Ishikawa (cell line): Measurements from ENCODE around the gene HNRNPLL.
A peak's percentile ranks its signal among the peaks of the same experiment; 100 is the strongest.

Experiments used
- CEBPB ChIP-seq: IDR thresholded peaks from 2 replicates; pipeline ENCODE4 v1.6.1; 2012
- CREB1 ChIP-seq: IDR thresholded peaks from 2 replicates; pipeline ENCODE4 v1.6.1; 2012; ENCODE audit warnings: low read depth
- EGR1 ChIP-seq: IDR thresholded peaks from 2 replicates; pipeline ENCODE4 v1.6.1; 2012
- EP300 ChIP-seq: IDR thresholded peaks from 2 replicates; pipeline ENCODE4 v1.6.1; 2012; ENCODE audit warnings: borderline replicate concordance
- FOXM1 ChIP-seq: IDR thresholded peaks from 2 replicates; pipeline ENCODE4 v1.6.1; 2012; ENCODE audit warnings: low read depth, borderline replicate concordance
- MAX ChIP-seq: IDR thresholded peaks from 2 replicates; pipeline ENCODE4 v1.6.1; 2012
- NFIC ChIP-seq: IDR thresholded peaks from 2 replicates; pipeline ENCODE4 v1.6.1; 2012
- RAD21 ChIP-seq: IDR thresholded peaks from 2 replicates; pipeline ENCODE4 v1.6.1; 2012; ENCODE audit warnings: low read depth
- REST ChIP-seq: IDR thresholded peaks from 2 replicates; pipeline ENCODE4 v1.6.1; 2012; ENCODE audit warnings: low read depth, mild to moderate bottlenecking
- TAF1 ChIP-seq: IDR thresholded peaks from 2 replicates; pipeline ENCODE4 v1.6.1; 2012; ENCODE audit warnings: low read depth, mild to moderate bottlenecking
- TCF12 ChIP-seq: IDR thresholded peaks from 2 replicates; pipeline ENCODE4 v1.6.1; 2012; ENCODE audit warnings: low read depth
- TEAD4 ChIP-seq: IDR thresholded peaks from 2 replicates; pipeline ENCODE4 v1.6.1; 2012
- USF1 ChIP-seq: IDR thresholded peaks from 2 replicates; pipeline ENCODE4 v1.6.1; 2012
- YY1 ChIP-seq: IDR thresholded peaks from 2 replicates; pipeline ENCODE4 v1.6.1; 2012; ENCODE audit warnings: low read depth
- ZBTB7A ChIP-seq: IDR thresholded peaks from 2 replicates; pipeline ENCODE4 v1.6.1; 2012; ENCODE audit warnings: low read depth

HNRNPLL gene

GRCh38 chr2:38535744-38536506 is 66.8 kb downstream of the HNRNPLL start:
- TF ChIP-seq TCF12 (no peak), TAF1 (no peak), RAD21 (peak; percentile 84), MAX (peak; percentile 53), CREB1 (no peak), YY1 (no peak), EGR1 (no peak), REST (no peak), CEBPB (no peak), EP300 (no peak), USF1 (no peak), ZBTB7A (0 out of 2 replicates have a peak, but pooled peaks have one; percentile 52), FOXM1 (no peak), NFIC (no peak), TEAD4 (no peak)

GRCh38 chr2:38535404-38535743 is 67.4 kb downstream of the HNRNPLL start:
- no peak for TF ChIP-seq TEAD4
- no peak for TF ChIP-seq CEBPB
- no peak for TF ChIP-seq TAF1
- no peak for TF ChIP-seq RAD21
- TF ChIP-seq TCF12: no peak
- no peak for TF ChIP-seq YY1
- no peak for TF ChIP-seq MAX
- no peak for TF ChIP-seq CREB1
- TF ChIP-seq ZBTB7A: no peak
- no peak for TF ChIP-seq FOXM1
- no peak for TF ChIP-seq USF1
- TF ChIP-seq NFIC: no peak
- no peak for TF ChIP-seq REST
- no peak for TF ChIP-seq EGR1
- TF ChIP-seq EP300: no peak

GRCh38 chr2:38534746-38535403 is 67.9 kb downstream of the HNRNPLL start:
- no peak for TF ChIP-seq MAX
- TF ChIP-seq YY1: no peak
- TF ChIP-seq RAD21: no peak
- no peak for TF ChIP-seq REST
- no peak for TF ChIP-seq TEAD4
- TF ChIP-seq TAF1: no peak
- TF ChIP-seq CEBPB: no peak
- no peak for TF ChIP-seq EP300
- no peak for TF ChIP-seq EGR1
- no peak for TF ChIP-seq USF1
- TF ChIP-seq ZBTB7A: no peak
- TF ChIP-seq TCF12: no peak
- TF ChIP-seq NFIC: no peak
- TF ChIP-seq FOXM1: no peak
- TF ChIP-seq CREB1: no peak
